GM19035 (cell line): ENCODE measurements around the gene ACSM2B.
"Not testable (repeated sequence)": the region's sequence is repeated elsewhere in the genome, so short reads cannot be mapped to it uniquely, and the experiment has no call there.

Experiments
- ATAC-seq: cut with Tn5 transposase; IDR thresholded peaks from one replicate; pipeline ENCODE4 v1.9.1; 2021; ENCODE audit not compliant: unreplicated experiment

Gene ACSM2B

DNA sequence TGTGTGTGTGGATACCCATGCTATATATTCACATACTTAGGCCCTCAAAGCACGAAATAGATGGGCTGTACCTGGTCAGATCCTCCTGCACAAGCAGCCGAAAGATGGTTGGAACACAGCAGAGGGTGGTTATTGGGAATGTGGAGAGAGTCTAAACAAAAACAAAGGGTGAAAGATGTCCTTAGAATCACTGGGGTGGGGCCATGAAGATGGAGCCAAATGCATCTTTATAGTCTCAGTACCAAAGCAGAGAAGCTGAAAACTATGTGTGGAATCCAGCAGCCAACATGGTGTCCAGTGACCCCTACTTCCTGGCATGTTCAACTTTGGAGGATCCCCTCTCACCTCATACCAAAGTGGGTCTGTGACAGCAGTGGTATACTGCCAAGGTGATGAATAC is 19.5 kb upstream of the ACSM2B start:
- ATAC-seq, result not testable (repeated sequence)

- ATAC-seq, result not testable (repeated sequence)
These were observed 18.9 kb upstream of the ACSM2B start for GRCh38 chr16:20595068-20595467.

- not testable (repeated sequence) for ATAC-seq
These were observed 16.6 kb upstream of the ACSM2B start for GRCh38 chr16:20592780-20593179.

- ATAC-seq, result not testable (repeated sequence)
These were observed 13.3 kb upstream of the ACSM2B start for GRCh38 chr16:20589486-20589885.

- not testable (repeated sequence) for ATAC-seq
These were observed 11.5 kb upstream of the ACSM2B start for GRCh38 chr16:20587645-20588074.

GRCh38 chr16:20586716-20587115 is 10.5 kb upstream of the ACSM2B start:
- ATAC-seq, result not testable (repeated sequence)

GRCh38 chr16:20586112-20586511 is 9.9 kb upstream of the ACSM2B start:
- not testable (repeated sequence) for ATAC-seq

DNA sequence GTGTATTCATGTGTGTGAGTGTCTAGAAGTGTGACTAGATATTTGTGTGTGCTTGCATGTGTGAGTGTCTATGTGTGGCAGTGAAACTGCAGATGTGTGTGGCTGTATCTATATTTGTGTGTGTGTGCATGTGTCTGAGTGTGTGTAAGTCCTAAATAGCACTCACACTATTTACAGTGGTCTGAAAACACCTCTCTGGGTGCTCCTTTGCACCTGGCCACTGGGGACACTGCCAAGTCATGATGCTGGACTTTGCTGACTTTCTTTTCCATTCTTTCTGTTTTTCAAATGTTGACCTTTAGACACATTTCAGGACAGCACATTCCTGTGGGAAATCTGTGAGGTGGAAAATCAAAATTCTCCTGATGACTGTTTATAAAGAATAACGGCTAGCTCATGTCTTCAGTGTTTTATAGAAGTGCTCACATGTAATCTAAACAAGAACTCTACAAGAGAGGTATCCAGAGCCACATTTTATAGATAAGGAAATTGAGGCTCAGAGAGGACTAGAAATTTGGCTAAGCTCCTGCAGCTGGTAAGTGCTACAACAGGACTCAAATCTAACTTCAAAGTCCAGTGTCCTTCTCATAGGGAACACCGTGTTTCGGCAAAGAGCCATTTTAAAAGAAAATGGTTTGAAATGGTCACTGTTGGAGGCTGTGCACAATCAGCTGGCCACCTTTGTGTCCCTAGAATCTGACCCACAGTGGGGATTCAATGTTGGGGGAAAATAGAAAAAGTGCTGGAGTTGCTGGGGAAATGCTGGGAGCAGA is 4.5 kb upstream of the ACSM2B start:
- ATAC-seq, result not testable (repeated sequence)

DNA sequence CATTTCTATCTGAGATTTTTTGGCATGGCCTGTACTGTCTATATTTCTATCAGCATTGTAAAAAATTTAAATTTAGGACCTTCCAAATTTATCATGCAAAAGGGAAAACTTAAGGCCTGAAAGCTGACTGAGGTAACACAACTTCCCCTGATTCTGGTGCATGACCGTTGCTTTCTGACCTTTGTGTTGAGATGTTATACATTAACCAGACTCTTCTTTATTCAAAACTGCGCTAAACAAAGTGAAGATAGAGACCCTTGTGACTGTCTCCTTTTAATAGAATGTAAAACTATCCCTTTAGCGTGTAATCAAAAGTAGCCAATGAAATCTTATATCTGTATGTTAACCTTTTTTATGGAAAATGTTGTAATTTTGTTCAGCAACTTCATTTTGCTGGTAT is 1.9 kb upstream of the ACSM2B start:
- not testable (repeated sequence) for ATAC-seq

GRCh38 chr16:20569117-20569651 is 7.0 kb downstream of the ACSM2B start:
- ATAC-seq, result not testable (repeated sequence)

GRCh38 chr16:20568404-20568803 is 7.8 kb downstream of the ACSM2B start:
- ATAC-seq, result no peak

- ATAC-seq, result no peak
These were observed 9.3 kb downstream of the ACSM2B start for GRCh38 chr16:20566864-20567263.

DNA sequence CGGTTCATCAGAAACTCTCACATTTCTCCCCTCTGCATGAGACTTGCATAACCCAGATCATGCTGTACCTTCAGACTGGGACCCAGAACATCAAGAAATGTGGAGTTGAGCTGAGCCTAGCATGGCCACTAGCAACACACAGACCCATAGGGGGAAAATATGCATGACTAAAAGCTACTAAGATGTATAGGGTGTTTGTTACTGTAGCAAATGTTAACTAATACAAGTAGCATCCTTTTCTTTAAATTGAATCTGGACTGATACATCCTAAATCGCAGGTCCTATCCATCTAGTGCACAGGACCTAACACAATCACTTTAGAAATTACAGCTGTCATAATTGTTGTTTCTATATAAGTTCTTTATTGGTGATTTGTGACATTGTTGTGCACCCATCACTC is 10.8 kb downstream of the ACSM2B start:
- ATAC-seq, result not testable (repeated sequence)

GRCh38 chr16:20564218-20564617 is 11.9 kb downstream of the ACSM2B start:
- not testable (repeated sequence) for ATAC-seq

- not testable (repeated sequence) for ATAC-seq
These were observed 20.5 kb downstream of the ACSM2B start for GRCh38 chr16:20555628-20556027.

GRCh38 chr16:20554689-20555088 is 21.5 kb downstream of the ACSM2B start:
- not testable (repeated sequence) for ATAC-seq

- ATAC-seq, result not testable (repeated sequence)
These were observed 22.7 kb downstream of the ACSM2B start for GRCh38 chr16:20553493-20553892.

GRCh38 chr16:20546951-20547350 is 29.2 kb downstream of the ACSM2B start:
- ATAC-seq, result not testable (repeated sequence)

DNA sequence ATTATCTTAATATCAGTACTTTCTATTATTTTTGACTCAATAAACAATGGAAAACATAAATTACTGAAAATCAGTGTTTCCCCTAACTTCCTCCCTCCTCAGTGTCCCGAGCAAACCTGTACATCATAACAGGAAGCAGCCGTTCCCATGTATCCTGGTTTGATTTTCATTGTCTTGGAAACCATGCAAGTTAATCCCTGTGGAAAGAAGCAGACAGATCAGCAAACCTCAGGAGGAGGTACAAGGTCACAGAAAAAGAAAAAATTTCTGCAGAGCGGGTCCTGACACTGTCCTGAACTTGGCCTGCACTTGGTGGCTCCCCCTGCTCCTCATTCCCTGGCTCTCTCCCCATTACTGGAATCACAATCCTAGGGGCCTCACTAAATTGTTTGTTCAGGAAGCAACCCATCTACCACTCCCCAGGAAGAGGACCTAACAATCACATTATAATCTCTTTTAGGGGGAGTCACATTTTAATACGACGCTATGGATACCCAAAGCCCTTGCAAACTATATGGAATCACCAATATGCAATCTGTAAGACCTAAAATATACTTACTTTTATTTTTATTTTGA is 29.8 kb downstream of the ACSM2B start:
- not testable (repeated sequence) for ATAC-seq

DNA sequence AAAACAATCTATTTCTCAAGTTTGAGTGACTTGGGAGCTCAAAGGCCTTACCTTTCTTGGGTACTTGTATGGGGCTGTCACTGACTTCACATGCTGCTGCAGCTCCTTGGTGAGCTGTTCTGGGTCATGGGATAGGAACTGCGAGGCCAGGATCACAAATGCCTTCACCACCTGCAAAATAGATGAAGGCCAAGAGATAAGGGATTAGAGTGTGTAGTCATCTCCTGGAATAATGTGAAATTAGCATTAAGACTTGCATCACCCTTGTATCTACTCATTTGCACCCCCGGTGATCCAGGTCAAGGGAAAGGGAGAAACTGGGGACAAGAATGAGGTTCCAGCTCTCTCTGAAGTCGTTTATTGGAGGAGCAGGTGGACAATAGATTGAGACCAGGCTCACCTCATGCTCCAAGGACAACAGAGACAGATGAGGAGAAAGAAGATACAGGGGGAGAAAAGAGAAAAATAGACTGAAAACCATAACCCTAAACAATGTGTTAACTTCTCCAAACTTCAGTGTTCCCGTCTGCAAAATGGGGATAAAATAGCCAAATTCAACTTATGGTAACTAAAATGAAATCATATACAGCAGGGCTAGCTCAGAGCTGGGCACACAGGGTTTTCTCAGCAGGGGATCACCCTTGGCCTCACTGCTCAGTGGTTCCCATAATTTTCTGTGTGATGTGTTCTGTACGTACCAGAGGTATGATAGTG is 35.4 kb downstream of the ACSM2B start:
- ATAC-seq, result not testable (repeated sequence)

GRCh38 chr16:20538687-20539086 is 37.5 kb downstream of the ACSM2B start:
- no peak for ATAC-seq
